Body of pancreas (tissue), 4 donors: ENCODE measurements around the gene CIB2. TPM values are rescaled to one million over a fixed set of nuclear protein-coding genes. Genes with fewer than 3 reads are reported as not detected.
"Not testable (repeated sequence)": the region's sequence is repeated elsewhere in the genome, so short reads cannot be mapped to it uniquely, and the experiment has no call there.

Experiments
- ATAC-seq: fragments of 150-250 bp; one replicate; pipeline ENCODE4 v1.9.1; 2016
- DNase-seq, 4 donors: peaks; one replicate each; pipeline ENCODE4 v3.0.0-alpha.2; 2019
- H3K27ac ChIP-seq, 4 donors: fragments of 200-600 bp; sonication (generic); 1 replicate in 3 of 4; 2 replicates in 1 of 4; pipeline versions ENCODE4 v1.5.1 to v1.6.1; 2016 to 2019; ENCODE audit warnings: mild to moderate bottlenecking in 1 of 4, mixed read lengths in 1 of 4, moderate library complexity in 1 of 4
- H3K27me3 ChIP-seq, 2 donors: fragments of 200-600 bp; sonication (generic); one replicate each; pipeline ENCODE4 v1.6.0; 2016; ENCODE audit warnings: mild to moderate bottlenecking in 1 of 2
- H3K36me3 ChIP-seq, 2 donors: fragments of 200-600 bp; sonication (generic); replicated peaks in 1 of 2; 2 replicates each; pipeline ENCODE4 v1.5.1; 2016; ENCODE audit warnings: low read depth in 2 of 2; ENCODE audit not compliant: insufficient read depth in 1 of 2
- H3K4me1 ChIP-seq: fragments of 200-600 bp; sonication (generic); one replicate; pipeline ENCODE4 v1.6.0; 2016
- H3K4me3 ChIP-seq, 2 donors: fragments of 200-600 bp; sonication (generic); 1 replicate in 1 of 2; 2 replicates in 1 of 2; pipeline ENCODE4 v1.5.1; 2016 to 2019
- H3K9me3 ChIP-seq, 3 donors: fragments of 200-600 bp; sonication (generic); 1 replicate in 2 of 3; 2 replicates in 1 of 3; pipeline ENCODE4 v1.5.1; 2016
- POLR2A ChIP-seq, 3 donors: fragments of 450-650 bp; IDR thresholded peaks; one replicate each; pipeline ENCODE4 v1.6.1; 2016; ENCODE audit warnings: antibody characterized with exemption in 3 of 3, mild to moderate bottlenecking in 2 of 3
- WGBS, 2 donors: methylation state at CpG; one replicate each; pipeline ENCODE4 v1.1.5; 2017; 5-methylcytosine and 5-hydroxymethylcytosine counted together
- intact Hi-C: fragments of 100-400 bp; cut with DNase I; formaldehyde crosslinking; loops from one replicate; pipeline ENCODE4 v1.15.1; 2023
- total RNA-seq, 2 donors: library from RNA; depleted of rRNA; stranded (reverse); fragments of >200 nt; gene quantifications; one replicate each; pipeline ENCODE4 v1.1.0, GENCODE V29; 2016
- TF ChIP-seq, protein P1 (sequence below), 7 experiments: fragments of 450-650 bp in 4 of 7; fragments of 200-600 bp in 3 of 7; sonication (generic) in 3 of 7; IDR thresholded peaks; one replicate each; pipeline ENCODE4 v1.5.1; 2016 to 2019; ENCODE audit warnings: antibody characterized with exemption in 7 of 7

CIB2 gene
- total RNA-seq, 2 donors from 2014 or later = 3.4 to 6.9 TPM

DNA sequence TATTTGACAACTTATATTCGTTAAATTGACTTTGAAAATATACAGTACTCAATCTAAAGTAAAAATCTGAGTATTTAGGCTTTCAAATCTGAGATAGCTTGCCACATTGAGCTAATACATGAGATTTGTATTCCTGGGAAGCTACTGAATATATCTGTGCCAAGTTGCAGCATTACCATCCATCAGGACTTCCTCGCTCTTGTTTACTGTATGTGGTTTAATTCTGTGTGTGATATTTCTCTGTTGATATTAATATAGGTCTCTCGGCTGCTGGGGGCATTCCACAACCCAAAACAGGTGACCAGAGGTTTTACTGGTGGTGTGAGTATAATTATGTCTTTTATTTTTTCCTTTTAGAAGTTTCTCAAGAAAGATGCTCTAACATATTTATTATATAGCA is 23.7 kb upstream of the CIB2 start:
- TF ChIP-seq POLR2A (IDR thresholded peaks at IDR 0.05) = no peak
- TF ChIP-seq, protein P1, sequence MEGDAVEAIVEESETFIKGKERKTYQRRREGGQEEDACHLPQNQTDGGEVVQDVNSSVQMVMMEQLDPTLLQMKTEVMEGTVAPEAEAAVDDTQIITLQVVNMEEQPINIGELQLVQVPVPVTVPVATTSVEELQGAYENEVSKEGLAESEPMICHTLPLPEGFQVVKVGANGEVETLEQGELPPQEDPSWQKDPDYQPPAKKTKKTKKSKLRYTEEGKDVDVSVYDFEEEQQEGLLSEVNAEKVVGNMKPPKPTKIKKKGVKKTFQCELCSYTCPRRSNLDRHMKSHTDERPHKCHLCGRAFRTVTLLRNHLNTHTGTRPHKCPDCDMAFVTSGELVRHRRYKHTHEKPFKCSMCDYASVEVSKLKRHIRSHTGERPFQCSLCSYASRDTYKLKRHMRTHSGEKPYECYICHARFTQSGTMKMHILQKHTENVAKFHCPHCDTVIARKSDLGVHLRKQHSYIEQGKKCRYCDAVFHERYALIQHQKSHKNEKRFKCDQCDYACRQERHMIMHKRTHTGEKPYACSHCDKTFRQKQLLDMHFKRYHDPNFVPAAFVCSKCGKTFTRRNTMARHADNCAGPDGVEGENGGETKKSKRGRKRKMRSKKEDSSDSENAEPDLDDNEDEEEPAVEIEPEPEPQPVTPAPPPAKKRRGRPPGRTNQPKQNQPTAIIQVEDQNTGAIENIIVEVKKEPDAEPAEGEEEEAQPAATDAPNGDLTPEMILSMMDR (IDR thresholded peaks at IDR 0.05) = no peak
- ATAC-seq = no peak

DNA sequence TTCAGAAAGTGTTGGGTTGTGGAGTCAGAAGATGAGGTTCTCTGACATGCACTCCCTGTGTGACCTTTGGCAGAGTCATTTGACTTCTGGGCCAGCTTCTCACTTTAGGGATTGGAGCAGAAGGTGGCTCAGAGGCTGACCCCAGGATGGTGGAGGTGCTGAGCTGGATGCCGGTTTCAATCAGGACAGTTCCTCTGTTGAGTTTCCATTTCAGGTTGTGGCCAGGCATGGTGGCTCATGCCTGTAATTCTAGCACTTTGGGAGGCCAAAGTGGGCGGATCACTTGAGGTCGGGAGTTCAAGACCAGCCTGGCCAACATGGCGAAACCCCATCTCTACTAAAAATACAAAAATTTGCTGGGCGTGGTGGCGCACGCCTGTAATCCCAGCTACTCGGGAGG is 19.8 kb upstream of the CIB2 start:
- H3K4me3 ChIP-seq, H3K9me3 ChIP-seq, H3K27me3 ChIP-seq, DNase-seq, ATAC-seq, intact Hi-C loops, H3K27ac ChIP-seq, H3K36me3 ChIP-seq: not testable (repeated sequence)
- peaks cover 23% of the 10 kb centered on the region for H3K4me1 ChIP-seq
- WGBS, 2 donors = 96 to 99% methylated on average over 7 to 8 of the region's 8 CpGs

More for the DNA sequence above, 23.7 kb upstream of the CIB2 start:
- Histone ChIP-seq H3K4me1 (peaks cover 9% of the 10 kb centered on the region), H3K27ac (no peak overlapping the region), H3K27me3 (no peaks in the 10 kb centered on the region), H3K4me3 (no peak overlapping the region), H3K36me3 (peaks cover 0 to 8% of the 10 kb centered on the region in 2 donors), H3K9me3 (no peaks in the 10 kb centered on the region)
- 89 to 92% methylated on average over 3 of the region's 3 CpGs for WGBS, 2 donors
- no peak for DNase-seq
- intact Hi-C loops = no loop called here

DNA sequence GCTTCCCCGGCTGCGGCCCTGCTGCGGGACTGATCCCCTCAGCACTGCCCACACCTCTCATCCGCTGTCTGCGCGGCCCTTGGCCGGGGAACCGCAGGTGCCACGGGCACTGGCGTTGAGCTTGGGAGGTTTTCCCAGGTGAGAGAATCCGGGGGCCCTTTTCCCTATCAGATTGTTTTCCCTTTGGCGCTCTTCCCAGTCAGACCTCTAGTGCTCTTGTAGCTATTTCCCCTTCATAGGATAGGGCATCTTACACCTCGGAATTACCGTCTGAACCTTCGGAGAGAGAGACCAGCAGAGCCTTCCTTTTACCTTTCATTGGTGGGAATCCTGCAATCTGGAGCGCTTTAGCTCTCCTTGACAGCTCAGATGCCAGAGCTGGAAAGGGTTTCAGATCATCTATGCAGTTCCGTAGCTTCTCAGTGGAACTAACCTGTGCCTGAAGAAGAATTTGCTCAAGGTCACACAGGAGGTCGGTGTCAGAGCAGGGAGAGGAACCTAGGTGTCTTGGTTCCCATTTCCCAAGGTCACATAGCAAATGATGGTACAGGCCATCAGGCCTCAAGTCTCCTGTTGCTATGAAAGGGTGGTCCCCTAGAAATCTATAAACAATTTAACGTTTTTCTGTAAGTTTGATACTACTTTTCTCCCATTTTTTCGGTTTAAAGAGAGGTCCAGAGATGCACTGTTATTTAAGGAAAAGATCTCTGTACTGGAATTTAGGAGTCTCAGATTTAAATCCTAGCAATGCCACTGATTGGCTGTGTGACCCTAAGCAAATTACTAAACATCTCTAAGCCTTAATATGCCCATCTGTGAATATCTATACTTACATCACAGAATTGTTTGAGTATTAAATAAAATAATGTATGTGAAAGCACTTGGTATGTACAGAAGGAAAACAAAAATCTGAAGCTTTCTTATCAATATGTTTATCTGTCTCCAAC is 18.8 kb upstream of the CIB2 start:
- H3K4me3 ChIP-seq = peak overlapping the region; percentile 64 to 81
- WGBS, 2 donors = 7 to 9% methylated on average over 10 to 20 of the region's 20 CpGs
- H3K36me3 ChIP-seq = no peaks in the 10 kb centered on the region
- peak in 1 of 4 donors; percentile 45 for DNase-seq
- TF ChIP-seq, protein P1 (IDR thresholded peaks at IDR 0.05) = no peak
- no peak for TF ChIP-seq POLR2A (IDR thresholded peaks at IDR 0.05)
- intact Hi-C loops = no loop called here
- peak; percentile 2 for ATAC-seq
- H3K9me3 ChIP-seq = no peaks in the 10 kb centered on the region
- peak overlapping the region; percentile 55 to 89 (median 78) for H3K27ac ChIP-seq
- H3K27me3 ChIP-seq = no peaks in the 10 kb centered on the region
- H3K4me1 ChIP-seq = peaks cover 25% of the 10 kb centered on the region

DNA sequence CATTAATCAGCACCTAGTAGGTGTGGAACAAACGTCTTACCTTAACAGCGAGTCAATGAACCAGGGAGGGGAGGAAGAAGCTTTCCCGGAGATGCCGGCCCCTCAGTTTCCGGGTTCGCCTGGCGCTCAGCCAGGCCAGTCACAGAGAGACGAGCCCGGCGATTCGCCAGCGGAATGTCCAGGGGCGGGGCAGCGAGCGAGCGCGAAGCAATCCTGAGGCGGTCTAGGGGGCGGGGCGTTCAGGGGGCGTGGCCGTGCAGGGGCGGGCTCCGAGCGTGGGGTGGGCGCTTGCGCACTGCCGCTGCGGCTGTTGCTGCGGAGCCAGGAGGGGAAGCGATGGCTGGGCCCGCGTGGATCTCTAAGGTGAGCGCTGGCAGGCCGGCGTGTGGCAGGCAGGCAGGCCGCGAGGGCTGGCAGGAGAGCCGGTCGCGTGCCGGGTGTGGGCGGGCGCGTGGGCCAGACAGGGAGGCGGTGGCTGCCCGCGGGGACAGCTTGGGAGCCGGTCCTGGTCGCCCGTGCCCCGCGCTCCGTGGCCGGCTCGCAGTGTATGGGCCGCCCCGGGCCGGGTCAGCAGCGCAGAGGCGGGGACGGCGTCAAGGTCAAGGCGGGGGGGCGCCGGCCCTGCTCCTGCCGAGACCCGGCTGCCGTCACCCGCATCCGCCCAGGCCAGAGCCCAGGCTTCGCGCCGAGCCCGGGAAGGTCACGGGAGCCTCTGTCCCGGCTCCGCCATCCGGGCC is 18.0 kb upstream of the CIB2 start, which contains the start of gene IDH3A:
IDH3A (plus strand) TSS at position 295 of the 737 bp plus-strand sequence; CDS start at position 337, 42 bp downstream.
- H3K36me3 ChIP-seq = no peaks in the 10 kb centered on the region
- intact Hi-C loops = no loop called here
- peaks cover 25% of the 10 kb centered on the region for H3K4me1 ChIP-seq
- H3K27me3 ChIP-seq = no peaks in the 10 kb centered on the region
- peak within 1 kb of the TSS; percentile 55 to 89 (median 78) for H3K27ac ChIP-seq
- TF ChIP-seq POLR2A (IDR thresholded peaks at IDR 0.05) = peak; percentile 62 to 75 (median 70)
- TF ChIP-seq, protein P1 (IDR thresholded peaks at IDR 0.05) = peak in 1 of 7 experiments; percentile 0
- peak; percentile 99 to 100 (median 100) for DNase-seq
- ATAC-seq = peak; percentile 98
- peak within 1 kb of the TSS; percentile 64 to 81 for H3K4me3 ChIP-seq
- WGBS, 2 donors = 1 to 3% methylated on average over 14 to 75 of the region's 79 CpGs
- H3K9me3 ChIP-seq = no peaks in the 10 kb centered on the region
